Uterus (tissue), 4 donors: ENCODE data around the gene HOXA13. TPM values are rescaled to one million over a fixed set of nuclear protein-coding genes. Genes with fewer than 3 reads are reported as not detected.

Experiments used
- DNase-seq, 2 donors: peaks; one replicate each; pipeline ENCODE4 v3.0.0-alpha.2; 2019 to 2020
- H3K27ac ChIP-seq, 2 donors: fragments of 200-600 bp; sonication (generic); 1 replicate in 1 of 2; 2 replicates in 1 of 2; pipeline ENCODE4 v1.5.1; 2016 to 2018
- H3K27me3 ChIP-seq, 2 donors: fragments of 200-600 bp; sonication (generic); one replicate each; pipeline ENCODE4 v1.5.1; 2018 to 2019; ENCODE audit warnings: control low read depth in 1 of 2
- H3K36me3 ChIP-seq, 2 donors: fragments of 200-600 bp; sonication (generic); one replicate each; pipeline ENCODE4 v1.5.1; 2019; ENCODE audit warnings: control low read depth in 1 of 2
- H3K4me1 ChIP-seq, 2 donors: fragments of 200-600 bp; sonication (generic); one replicate each; pipeline ENCODE4 v1.5.1; 2018 to 2019; ENCODE audit warnings: control low read depth in 1 of 2
- H3K4me3 ChIP-seq, 2 donors: fragments of 200-600 bp; sonication (generic); 1 replicate in 1 of 2; 2 replicates in 1 of 2; pipeline ENCODE4 v1.5.1; 2018 to 2019; ENCODE audit warnings: mild to moderate bottlenecking in 1 of 2
- H3K9me3 ChIP-seq, 2 donors: fragments of 200-600 bp; sonication (generic); one replicate each; pipeline ENCODE4 v1.5.1; 2019; ENCODE audit warnings: control low read depth in 1 of 2
- CTCF ChIP-seq, 4 experiments: fragments of 200-600 bp in 2 of 4; fragments of 450-650 bp in 2 of 4; sonication (generic) in 2 of 4; IDR thresholded peaks; one replicate each; pipeline ENCODE4 v1.5.1; 2016 to 2019; ENCODE audit warnings: antibody characterized with exemption in 4 of 4, mild to moderate bottlenecking in 2 of 4, moderate library complexity in 1 of 4
- POLR2A ChIP-seq, 2 donors: fragments of 450-650 bp; IDR thresholded peaks; one replicate each; pipeline ENCODE4 v1.6.1; 2016; ENCODE audit warnings: antibody characterized with exemption in 2 of 2, mild to moderate bottlenecking in 1 of 2, moderate library complexity in 1 of 2
- intact Hi-C: fragments of 100-400 bp; cut with DNase I; formaldehyde crosslinking; loops from one replicate; pipeline ENCODE4 v1.15.1; 2023; ENCODE audit warnings: low total_unique reads
- total RNA-seq, 4 donors: library from RNA; depleted of rRNA in 3 of 4; stranded (reverse); fragments of >200 nt in 3 of 4; gene quantifications; one replicate each; pipeline versions ENCODE4 v1.1.0 to v1.2.4, GENCODE V29; 2014 to 2023
- donor health status: DM: yes; HTN: yes; CAD: no.

The HOXA13 gene
- total RNA-seq, 4 donors from 2014 or later = 0.40 to 27.5 (median 1.1) TPM

- Histone ChIP-seq H3K9me3 (no peaks in the 10 kb centered on the region), H3K4me1 (peaks cover 0 to 4% of the 10 kb centered on the region in 2 donors), H3K27me3 (no peaks in the 10 kb centered on the region), H3K36me3 (no peaks in the 10 kb centered on the region), H3K4me3 (no peak overlapping the region), H3K27ac (no peak overlapping the region)
- intact Hi-C loops = loop anchor here (5.0 kb wide), 1 partner anchor 302 kb away; no protein-coding TSS in a partner anchor
- TF ChIP-seq POLR2A (IDR thresholded peaks at IDR 0.05) (no peak), CTCF (IDR thresholded peaks at IDR 0.05) (no peak)
- DNase-seq = peak; percentile 14
Measured at GRCh38 chr7:27159266-27160144, 40.4 kb downstream of the HOXA13 start.

- peak; percentile 16 to 22 for DNase-seq
- Histone ChIP-seq H3K27me3 (no peaks in the 10 kb centered on the region), H3K9me3 (no peaks in the 10 kb centered on the region), H3K4me3 (no peak overlapping the region), H3K4me1 (peaks cover 0 to 4% of the 10 kb centered on the region in 2 donors), H3K27ac (no peak overlapping the region), H3K36me3 (no peaks in the 10 kb centered on the region)
- intact Hi-C loops = no loop called here
- TF ChIP-seq CTCF (IDR thresholded peaks at IDR 0.05) (no peak), POLR2A (IDR thresholded peaks at IDR 0.05) (no peak)
Measured at GRCh38 chr7:27158436-27159265, 41.2 kb downstream of the HOXA13 start.

- intact Hi-C loops = no loop called here
- DNase-seq = peak in 1 of 2 donors; percentile 14
- Histone ChIP-seq H3K9me3 (no peaks in the 10 kb centered on the region), H3K4me3 (no peak overlapping the region), H3K27me3 (no peaks in the 10 kb centered on the region), H3K4me1 (peaks cover 0 to 4% of the 10 kb centered on the region in 2 donors), H3K27ac (peak overlapping the region in 1 of 2 donors; percentile 93), H3K36me3 (no peaks in the 10 kb centered on the region)
- no peak for TF ChIP-seq POLR2A (IDR thresholded peaks at IDR 0.05)
- no peak for TF ChIP-seq CTCF (IDR thresholded peaks at IDR 0.05)
Measured at GRCh38 chr7:27157702-27158431, 42.0 kb downstream of the HOXA13 start.

GRCh38 chr7:27156916-27157701 is 42.8 kb downstream of the HOXA13 start:
- H3K36me3 ChIP-seq = no peaks in the 10 kb centered on the region
- no peak for TF ChIP-seq POLR2A (IDR thresholded peaks at IDR 0.05)
- TF ChIP-seq CTCF (IDR thresholded peaks at IDR 0.05) = no peak
- H3K9me3 ChIP-seq = no peaks in the 10 kb centered on the region
- no peaks in the 10 kb centered on the region for H3K27me3 ChIP-seq
- H3K27ac ChIP-seq = peak overlapping the region; percentile 93 to 95
- DNase-seq = peak in 1 of 2 donors; percentile 49
- peak overlapping the region; percentile 59 to 79 for H3K4me3 ChIP-seq
- intact Hi-C loops = no loop called here
- H3K4me1 ChIP-seq = peaks cover 0 to 4% of the 10 kb centered on the region in 2 donors
